Trophoblast cell (in vitro differentiated cells and primary cell): ENCODE measurements around the gene APH1A.
"Not testable (repeated sequence)": the region's sequence is repeated elsewhere in the genome, so short reads cannot be mapped to it uniquely, and the experiment has no call there.

Experiments used
- DNase-seq, 2 donors: peaks; one replicate each; pipeline ENCODE4 v3.0.0-alpha.2; 2016
- H2AFZ ChIP-seq: 2 replicates; pipeline ENCODE4 v1.6.1; 2013; ENCODE audit warnings: low read length, moderate library complexity, mild to moderate bottlenecking; ENCODE audit not compliant: insufficient read depth, poor library complexity
- H2AK5ac ChIP-seq: 2 replicates; pipeline ENCODE4 v1.6.1; 2013; ENCODE audit warnings: mild to moderate bottlenecking, low read length
- H2BK120ac ChIP-seq: 2 replicates; pipeline ENCODE4 v1.6.1; 2013; ENCODE audit warnings: low read length, mild to moderate bottlenecking, moderate library complexity; ENCODE audit not compliant: insufficient read depth, poor library complexity
- H2BK12ac ChIP-seq: 2 replicates; pipeline ENCODE4 v1.6.1; 2013; ENCODE audit warnings: mild to moderate bottlenecking, low read length, moderate library complexity
- H2BK5ac ChIP-seq: 2 replicates; pipeline ENCODE4 v1.6.1; 2013; ENCODE audit warnings: low read length, low read depth, moderate library complexity, mild to moderate bottlenecking; ENCODE audit not compliant: poor library complexity
- H3K14ac ChIP-seq: 2 replicates; pipeline ENCODE4 v1.6.1; 2013; ENCODE audit warnings: mild to moderate bottlenecking, low read length
- H3K18ac ChIP-seq: 2 replicates; pipeline ENCODE4 v1.6.1; 2013; ENCODE audit warnings: mild to moderate bottlenecking, low read length
- H3K23ac ChIP-seq: 2 replicates; pipeline ENCODE4 v1.6.1; 2013; ENCODE audit warnings: low read length
- H3K27ac ChIP-seq: 2 replicates; pipeline ENCODE4 v1.5.1; 2013; ENCODE audit warnings: low read depth, mild to moderate bottlenecking, inconsistent platforms, low read length, moderate library complexity
- H3K27me3 ChIP-seq: 2 replicates; pipeline ENCODE4 v1.6.1; 2013; ENCODE audit warnings: inconsistent platforms, mild to moderate bottlenecking, low read length, moderate library complexity; ENCODE audit not compliant: insufficient read depth
- H3K36me3 ChIP-seq, 2 experiments: 1 replicate in 1 of 2; 2 replicates in 1 of 2; pipeline ENCODE4 v1.6.1; 2013; ENCODE audit warnings: low read length in 2 of 2, mild to moderate bottlenecking in 2 of 2, moderate library complexity in 1 of 2; ENCODE audit not compliant: insufficient read depth in 2 of 2, control insufficient read depth in 1 of 2
- H3K4ac ChIP-seq: 2 replicates; pipeline ENCODE4 v1.6.1; 2013; ENCODE audit warnings: low read depth, mild to moderate bottlenecking, low read length, moderate library complexity
- H3K4me1 ChIP-seq, 2 experiments: 1 replicate in 1 of 2; 2 replicates in 1 of 2; pipeline ENCODE4 v1.6.1; 2013; ENCODE audit warnings: low read length in 2 of 2, mild to moderate bottlenecking in 2 of 2, moderate library complexity in 1 of 2; ENCODE audit not compliant: insufficient read depth in 2 of 2, control insufficient read depth in 1 of 2
- H3K4me2 ChIP-seq: 2 replicates; pipeline ENCODE4 v1.6.1; 2013; ENCODE audit warnings: inconsistent platforms, mild to moderate bottlenecking, low read length, moderate library complexity
- H3K4me3 ChIP-seq: 2 replicates; pipeline ENCODE4 v1.5.1; 2013; ENCODE audit warnings: mild to moderate bottlenecking, low read depth, low read length, inconsistent platforms
- H3K79me1 ChIP-seq: one replicate; pipeline ENCODE4 v1.6.1; 2013; ENCODE audit warnings: low read length
- H3K79me2 ChIP-seq: 2 replicates; pipeline ENCODE4 v1.6.1; 2013; ENCODE audit warnings: low read length, mild to moderate bottlenecking; ENCODE audit not compliant: control insufficient read depth, insufficient read depth, poor library complexity
- H3K9ac ChIP-seq: 2 replicates; pipeline ENCODE4 v1.6.1; 2013; ENCODE audit warnings: mild to moderate bottlenecking, low read length
- H3K9me3 ChIP-seq: 2 replicates; pipeline ENCODE4 v1.6.1; 2013; ENCODE audit warnings: low read depth, mild to moderate bottlenecking, control low read depth, inconsistent platforms, low read length; ENCODE audit not compliant: insufficient read depth
- H4K12ac ChIP-seq: 2 replicates; pipeline ENCODE4 v1.6.1; 2013; ENCODE audit warnings: low read depth, mild to moderate bottlenecking, low read length, moderate library complexity
- H4K8ac ChIP-seq: 2 replicates; pipeline ENCODE4 v1.6.1; 2013; ENCODE audit warnings: low read depth, mild to moderate bottlenecking, low read length, moderate library complexity
- H4K91ac ChIP-seq: one replicate; pipeline ENCODE4 v1.6.1; 2013; ENCODE audit warnings: low read depth, mild to moderate bottlenecking, low read length, moderate library complexity
- WGBS: extraction: QIAGEN DNeasy Blood & Tissue Kit; methylation state at CpG from one replicate; pipeline ENCODE4 v1.1.7; 2013; ENCODE audit warnings: missing lambda C conversion rate; ENCODE audit not compliant: insufficient read length, insufficient coverage; ENCODE audit errors: extremely low coverage; 5-methylcytosine and 5-hydroxymethylcytosine counted together

The APH1A gene

GRCh38 chr1:150308585-150308984 lies 39.8 kb upstream of the APH1A start:
- not testable (repeated sequence) for H3K79me1 ChIP-seq, H3K4me2 ChIP-seq, H3K4ac ChIP-seq, H2BK12ac ChIP-seq, H3K4me1 ChIP-seq, H2AFZ ChIP-seq, DNase-seq, H2BK120ac ChIP-seq, H4K8ac ChIP-seq, H2AK5ac ChIP-seq, H2BK5ac ChIP-seq, H3K23ac ChIP-seq, H3K18ac ChIP-seq, H4K12ac ChIP-seq, H3K79me2 ChIP-seq, H3K9ac ChIP-seq, H4K91ac ChIP-seq, H3K4me3 ChIP-seq, H3K14ac ChIP-seq, H3K27ac ChIP-seq, H3K27me3 ChIP-seq, H3K9me3 ChIP-seq
- peaks cover 14 to 17% of the 10 kb centered on the region in 2 experiments for H3K36me3 ChIP-seq
- no CpG with 5 or more reads among the region's 9 CpGs for WGBS

- no CpG with 5 or more reads among the region's 2 CpGs for WGBS
- no peak overlapping the region for H3K4ac ChIP-seq
These were observed 34.1 kb upstream of the APH1A start for GRCh38 chr1:150302902-150303301.

GRCh38 chr1:150302338-150302737 lies 33.5 kb upstream of the APH1A start:
- no peak overlapping the region for H2BK12ac ChIP-seq
- H4K8ac ChIP-seq: no peak overlapping the region
- H2AFZ ChIP-seq: no peak overlapping the region
- no peak overlapping the region for H2BK120ac ChIP-seq
- H3K9me3 ChIP-seq: no peaks in the 10 kb centered on the region
- no peak overlapping the region for H3K4me3 ChIP-seq
- no peak overlapping the region for H3K27ac ChIP-seq
- H3K27me3 ChIP-seq: no peaks in the 10 kb centered on the region
- H3K79me1 ChIP-seq: no peaks in the 10 kb centered on the region
- H2BK5ac ChIP-seq: no peak overlapping the region
- no peak overlapping the region for H4K91ac ChIP-seq
- H3K4me2 ChIP-seq: no peak overlapping the region
- WGBS: no CpG with 5 or more reads among the region's 6 CpGs
- no peak overlapping the region for H3K4ac ChIP-seq
- no peak overlapping the region for H3K23ac ChIP-seq
- H3K4me1 ChIP-seq: no peaks in the 10 kb centered on the region
- no peaks in the 10 kb centered on the region for H3K79me2 ChIP-seq
- H3K9ac ChIP-seq: no peak overlapping the region
- H3K36me3 ChIP-seq: peaks cover 32 to 33% of the 10 kb centered on the region in 2 experiments
- no peak overlapping the region for H3K14ac ChIP-seq
- H4K12ac ChIP-seq: no peak overlapping the region
- H3K18ac ChIP-seq: no peak overlapping the region
- no peak for DNase-seq
- no peak overlapping the region for H2AK5ac ChIP-seq

More at GRCh38 chr1:150302902-150303301, 34.1 kb upstream of the APH1A start:
- Histone ChIP-seq H3K79me1 (no peaks in the 10 kb centered on the region), H3K27ac (no peak overlapping the region), H4K91ac (no peak overlapping the region), H3K23ac (no peak overlapping the region), H2AK5ac (no peak overlapping the region), H3K79me2 (no peaks in the 10 kb centered on the region), H3K14ac (no peak overlapping the region), H3K4me1 (no peaks in the 10 kb centered on the region), H2AFZ (no peak overlapping the region), H3K9me3 (no peaks in the 10 kb centered on the region), H3K36me3 (peaks cover 32 to 36% of the 10 kb centered on the region in 2 experiments), H4K12ac (no peak overlapping the region), H3K4me2 (no peak overlapping the region), H2BK5ac (no peak overlapping the region), H2BK12ac (no peak overlapping the region), H4K8ac (no peak overlapping the region), H3K27me3 (no peaks in the 10 kb centered on the region), H3K4me3 (no peak overlapping the region), H3K9ac (no peak overlapping the region), H2BK120ac (no peak overlapping the region), H3K18ac (no peak overlapping the region)
- DNase-seq: no peak

- Histone ChIP-seq H3K9ac (no peak overlapping the region), H3K27ac (no peak overlapping the region), H3K18ac (no peak overlapping the region), H3K4ac (no peak overlapping the region), H3K36me3 (peaks cover 32% of the 10 kb centered on the region in 2 experiments), H3K27me3 (no peaks in the 10 kb centered on the region), H4K91ac (no peak overlapping the region), H3K4me2 (no peak overlapping the region), H2AFZ (no peak overlapping the region), H3K4me3 (no peak overlapping the region), H2BK5ac (no peak overlapping the region), H3K9me3 (no peaks in the 10 kb centered on the region), H2BK120ac (no peak overlapping the region), H2BK12ac (no peak overlapping the region), H3K14ac (no peak overlapping the region), H2AK5ac (no peak overlapping the region), H3K4me1 (no peaks in the 10 kb centered on the region), H3K79me1 (no peaks in the 10 kb centered on the region), H4K8ac (no peak overlapping the region), H3K23ac (no peak overlapping the region), H3K79me2 (no peaks in the 10 kb centered on the region), H4K12ac (no peak overlapping the region)
- WGBS: no CpG with 5 or more reads among the region's 3 CpGs
- DNase-seq: no peak
These were observed 30.9 kb upstream of the APH1A start for GRCh38 chr1:150299716-150300115.
